ENCODE results near the gene SYP.

DNA sequence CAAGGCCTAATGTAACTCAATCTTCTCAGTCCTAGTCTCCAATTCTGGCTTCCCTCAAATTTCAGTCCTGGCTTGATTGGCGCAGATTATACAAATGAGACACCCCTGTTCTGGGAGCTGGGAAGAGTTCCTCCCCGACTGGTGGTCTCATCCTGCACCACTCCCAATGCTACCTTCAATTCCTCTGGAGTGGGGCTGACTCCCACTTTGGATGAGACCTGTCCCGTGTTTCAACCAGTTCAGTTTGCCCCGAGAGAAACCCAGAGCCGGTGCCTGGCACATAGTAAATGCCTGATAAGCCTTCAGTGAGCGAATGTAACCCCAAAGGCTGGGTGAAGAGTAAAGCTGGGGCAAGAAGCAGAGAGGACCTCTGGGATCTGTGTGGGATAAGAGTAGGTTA is 4.0 kb upstream of the SYP start:
- TF ChIP-seq POLR2AphosphoS5 (IDR thresholded peaks at IDR 0.05; ENCODE audit: low read depth, low read length), result no peak
- TF ChIP-seq POLR2A (IDR thresholded peaks at IDR 0.05; ENCODE audit: low read depth, low read length), result no peak
